Gastroesophageal sphincter (tissue), 3 donors: ENCODE data around the gene ZSCAN26.

Experiments used
- CTCF ChIP-seq, 4 experiments: fragments of 200-600 bp in 2 of 4; fragments of 450-650 bp in 2 of 4; sonication (generic) in 1 of 4; IDR thresholded peaks; one replicate each; pipeline ENCODE4 v1.5.1; 2017 to 2019; ENCODE audit warnings: antibody characterized with exemption in 4 of 4, mild to moderate bottlenecking in 2 of 4, moderate library complexity in 2 of 4
- EP300 ChIP-seq: sonication (generic); formaldehyde crosslinking; IDR thresholded peaks from one replicate; pipeline ENCODE4 v1.6.1; 2017; ENCODE audit warnings: antibody characterized with exemption, mild to moderate bottlenecking
- POLR2A ChIP-seq, 2 donors: fragments of 450-650 bp; IDR thresholded peaks; one replicate each; pipeline ENCODE4 v1.6.1; 2017; ENCODE audit warnings: antibody characterized with exemption in 2 of 2, mild to moderate bottlenecking in 2 of 2, moderate library complexity in 1 of 2
- POLR2AphosphoS5 ChIP-seq: sonication (generic); formaldehyde crosslinking; IDR thresholded peaks from one replicate; pipeline ENCODE4 v1.6.1; 2017; ENCODE audit warnings: antibody characterized with exemption

GRCh38 chr6:28277746-28278145 lies 10.8 kb downstream of the ZSCAN26 start:
- TF ChIP-seq POLR2A (IDR thresholded peaks at IDR 0.05) (no peak), EP300 (no peak), CTCF (IDR thresholded peaks at IDR 0.05) (no peak), POLR2AphosphoS5 (no peak)
